ENCODE data around the gene NSD2.

- TF ChIP-seq POLR2A (IDR thresholded peaks at IDR 0.05) = no peak
- TF ChIP-seq, protein P1, sequence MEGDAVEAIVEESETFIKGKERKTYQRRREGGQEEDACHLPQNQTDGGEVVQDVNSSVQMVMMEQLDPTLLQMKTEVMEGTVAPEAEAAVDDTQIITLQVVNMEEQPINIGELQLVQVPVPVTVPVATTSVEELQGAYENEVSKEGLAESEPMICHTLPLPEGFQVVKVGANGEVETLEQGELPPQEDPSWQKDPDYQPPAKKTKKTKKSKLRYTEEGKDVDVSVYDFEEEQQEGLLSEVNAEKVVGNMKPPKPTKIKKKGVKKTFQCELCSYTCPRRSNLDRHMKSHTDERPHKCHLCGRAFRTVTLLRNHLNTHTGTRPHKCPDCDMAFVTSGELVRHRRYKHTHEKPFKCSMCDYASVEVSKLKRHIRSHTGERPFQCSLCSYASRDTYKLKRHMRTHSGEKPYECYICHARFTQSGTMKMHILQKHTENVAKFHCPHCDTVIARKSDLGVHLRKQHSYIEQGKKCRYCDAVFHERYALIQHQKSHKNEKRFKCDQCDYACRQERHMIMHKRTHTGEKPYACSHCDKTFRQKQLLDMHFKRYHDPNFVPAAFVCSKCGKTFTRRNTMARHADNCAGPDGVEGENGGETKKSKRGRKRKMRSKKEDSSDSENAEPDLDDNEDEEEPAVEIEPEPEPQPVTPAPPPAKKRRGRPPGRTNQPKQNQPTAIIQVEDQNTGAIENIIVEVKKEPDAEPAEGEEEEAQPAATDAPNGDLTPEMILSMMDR (IDR thresholded peaks at IDR 0.05) = no peak
Observed at GRCh38 chr4:1981251-1982058, 110.3 kb downstream of the NSD2 start.

Measured in sigmoid colon (tissue), 3 donors.